ENCODE data around the gene KRT7. TPM values are rescaled to one million over a fixed set of nuclear protein-coding genes. Genes with fewer than 3 reads are reported as not detected.

Gene KRT7
- total RNA-seq, 1 experiment from 2014 or later = 1.7 TPM

DNA sequence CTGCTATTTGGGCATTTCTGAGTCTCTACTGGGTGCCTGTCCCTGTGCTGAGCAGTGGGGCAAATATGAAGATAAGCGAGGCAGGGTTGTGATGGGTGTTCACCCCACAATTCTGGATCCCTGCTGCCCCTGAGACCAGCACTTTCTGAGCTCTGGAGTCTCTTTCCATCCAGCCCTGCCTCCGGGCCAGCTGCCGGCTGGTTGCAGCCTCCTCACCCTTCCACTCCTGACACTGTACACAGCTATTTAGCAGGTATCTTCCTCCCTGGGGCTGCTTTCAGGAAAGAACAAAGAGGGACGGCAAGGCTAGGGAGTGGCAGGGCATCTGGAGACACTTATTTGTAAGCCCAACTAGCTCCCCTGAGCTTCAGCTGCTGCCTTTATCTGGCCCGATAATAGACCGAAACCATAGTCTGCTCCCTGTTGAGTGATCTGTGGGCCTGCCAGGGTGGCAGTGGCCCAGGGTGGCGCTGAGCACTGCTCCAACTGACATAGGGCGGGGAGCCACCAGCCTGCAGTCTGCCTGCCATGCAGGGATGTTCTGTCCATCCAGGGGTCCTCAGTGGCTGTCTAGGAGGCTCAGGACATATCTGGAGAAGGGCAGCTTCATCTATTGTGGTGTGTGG, 33.6 kb upstream of the KRT7 start:
- no peak for DNase-seq (ENCODE audit: low spot score)

DNA sequence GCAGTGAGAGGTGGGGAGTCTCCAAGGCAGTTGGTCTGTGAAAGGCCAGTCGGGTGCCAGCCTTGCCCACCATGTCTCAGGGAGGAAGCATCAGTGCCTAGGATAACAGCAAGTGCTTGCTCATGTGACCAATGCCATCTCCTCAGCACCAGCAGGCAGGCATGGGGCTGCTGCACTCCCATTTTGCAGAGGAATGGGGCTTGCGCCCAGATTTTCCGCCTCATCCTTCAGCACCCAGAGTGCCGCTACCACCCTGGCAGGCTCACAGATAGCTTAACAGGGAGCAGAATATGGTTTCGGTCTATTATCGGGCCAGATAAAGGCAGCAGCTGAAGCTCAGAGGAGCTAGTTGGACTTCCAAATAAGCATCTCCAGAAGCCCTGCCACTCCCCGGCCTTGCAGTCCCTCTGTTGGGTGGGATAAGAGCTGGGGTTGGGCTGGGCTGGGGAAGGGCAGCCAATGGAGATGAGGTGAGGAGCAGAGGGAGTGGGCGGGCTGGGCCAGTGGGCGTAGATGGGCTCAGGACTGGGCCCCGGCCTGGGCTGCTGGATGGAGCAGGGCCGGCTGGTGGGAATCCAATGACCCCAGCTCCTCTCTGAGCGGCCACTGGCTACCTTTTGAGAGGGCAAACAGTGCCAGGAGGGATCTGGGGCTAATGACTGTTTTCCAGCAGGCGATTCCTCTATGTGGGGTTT, 32.8 kb upstream of the KRT7 start:
- DNase-seq (ENCODE audit: low spot score) = no peak

DNA sequence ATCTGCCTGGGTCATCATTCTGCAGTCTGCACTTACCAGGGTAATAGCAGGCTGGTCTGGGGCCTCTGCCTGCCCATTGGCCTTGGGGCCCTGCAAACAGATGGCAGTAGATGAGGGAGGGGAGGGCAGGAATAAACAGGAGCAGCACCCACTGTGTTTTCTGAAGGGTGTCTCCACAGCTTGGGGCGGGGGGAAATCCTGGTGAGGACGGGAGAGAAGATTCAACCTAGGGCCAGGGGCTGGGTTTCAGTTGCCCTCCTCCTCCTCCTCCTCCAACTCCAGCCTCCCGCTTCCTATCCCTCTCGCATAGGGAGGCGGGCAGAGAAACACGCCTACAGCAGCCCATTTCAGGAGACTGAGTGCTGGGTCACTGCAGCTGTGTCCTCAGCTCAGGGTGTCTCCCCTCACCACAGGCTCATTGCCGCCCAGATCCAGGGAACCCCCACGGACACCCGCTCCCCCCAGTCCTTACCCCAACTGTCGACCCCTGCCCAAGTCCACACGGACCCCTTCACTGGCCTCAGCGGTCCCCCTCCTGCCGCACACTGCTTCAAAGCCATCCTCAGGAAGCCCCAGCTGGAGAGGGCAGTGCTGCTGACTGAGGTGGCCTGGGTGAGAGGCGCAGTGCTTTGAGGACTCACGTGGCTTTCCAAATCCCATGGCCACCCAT, 32.1 kb upstream of the KRT7 start:
- DNase-seq (ENCODE audit: low spot score) = no peak

DNA sequence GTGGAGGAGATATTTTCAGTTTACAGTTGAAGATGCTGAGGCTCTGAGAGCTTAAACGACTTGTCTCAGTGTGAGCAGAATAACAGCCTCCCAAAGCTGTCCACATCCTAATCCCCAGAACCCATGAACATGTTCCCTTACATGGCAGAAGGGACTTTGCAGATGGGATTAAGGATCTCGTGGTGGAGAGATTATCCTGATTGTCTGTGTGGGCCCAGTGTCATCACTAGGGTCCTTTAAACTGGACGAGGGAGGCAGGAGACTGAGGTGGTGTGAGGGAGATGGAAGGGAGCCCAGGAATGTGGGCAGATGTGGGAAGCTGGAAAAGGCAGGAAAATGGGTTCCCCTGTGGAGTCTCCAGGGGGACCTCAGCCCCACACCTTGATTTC, 31.6 kb upstream of the KRT7 start:
- no peak for DNase-seq (ENCODE audit: low spot score)

DNA sequence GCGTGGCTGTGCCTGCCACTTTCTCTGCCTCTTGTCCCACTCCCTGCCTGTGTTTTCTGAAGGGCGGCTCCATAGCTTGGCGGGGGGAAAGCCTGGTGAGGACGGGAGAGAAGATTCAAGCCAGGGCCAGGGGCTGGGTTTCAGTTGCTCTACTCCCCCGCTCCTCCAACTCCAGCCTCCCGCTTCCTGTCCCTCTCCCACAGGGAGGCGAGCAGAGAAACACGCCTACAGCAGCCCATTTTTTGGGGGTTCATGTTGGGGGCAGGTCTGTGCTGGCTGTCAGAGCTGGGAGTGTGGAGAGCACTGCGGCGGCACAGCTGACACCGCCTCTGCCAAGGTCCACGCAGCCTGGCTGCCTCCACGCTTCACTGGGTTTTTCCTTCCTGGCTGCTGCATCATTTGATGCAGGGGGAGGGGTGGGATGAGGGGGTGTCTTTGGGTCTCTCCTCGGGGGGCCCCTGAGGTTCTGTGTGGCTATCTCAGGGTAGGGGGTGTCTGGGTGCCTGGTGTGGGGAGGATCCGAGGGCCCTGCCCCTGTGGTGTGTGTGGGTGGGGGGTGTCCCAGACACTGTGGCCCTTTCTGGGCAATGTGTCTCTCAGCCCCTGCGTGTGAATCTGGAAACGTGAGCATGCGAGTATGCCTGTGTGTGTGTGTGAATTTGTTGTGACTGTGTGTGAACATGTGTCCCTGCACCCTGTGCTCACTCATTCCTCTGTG, 30.5 kb upstream of the KRT7 start:
- DNase-seq (ENCODE audit: low spot score) = no peak

DNA sequence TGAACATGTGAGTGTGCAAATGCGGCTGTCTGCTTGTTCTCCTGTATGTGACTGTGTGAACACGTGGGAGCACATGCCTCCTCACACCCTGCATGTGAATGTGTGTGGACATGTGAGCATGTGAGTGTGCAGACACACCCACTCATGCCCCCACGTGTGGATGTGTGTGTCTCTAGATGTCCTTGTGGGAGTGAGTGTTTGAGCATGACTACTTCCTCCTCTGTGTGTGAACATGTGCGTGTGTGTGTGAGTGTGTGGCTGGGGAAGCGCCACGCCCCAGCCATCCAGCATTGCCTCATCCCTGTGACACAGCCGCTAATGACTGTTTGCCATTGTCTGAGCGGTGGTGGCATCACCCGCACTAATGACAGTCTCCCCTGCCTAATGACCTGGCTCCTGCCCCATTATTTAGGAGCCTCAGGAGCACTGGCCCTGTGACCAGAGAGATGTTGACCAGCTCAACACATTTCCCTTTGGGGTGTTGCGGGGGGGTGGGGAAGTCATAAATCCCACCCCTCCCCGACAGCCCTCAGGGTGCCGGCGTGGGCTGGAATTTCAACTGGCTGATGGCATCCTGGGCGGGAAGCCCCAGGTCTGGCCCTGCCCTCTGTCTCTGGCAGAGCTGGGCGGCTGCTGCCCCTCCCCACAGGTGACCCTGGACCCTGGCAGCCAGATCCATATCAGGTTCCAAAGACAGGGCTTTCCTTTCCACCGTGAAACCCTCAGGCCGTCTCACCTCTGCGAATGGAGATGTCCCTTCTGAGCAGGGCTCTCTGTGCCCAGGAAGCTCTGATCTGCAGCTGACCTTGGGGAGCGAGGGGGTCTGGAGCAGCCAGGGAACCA, 29.7 kb upstream of the KRT7 start:
- DNase-seq (ENCODE audit: low spot score) = peak; percentile 90

DNA sequence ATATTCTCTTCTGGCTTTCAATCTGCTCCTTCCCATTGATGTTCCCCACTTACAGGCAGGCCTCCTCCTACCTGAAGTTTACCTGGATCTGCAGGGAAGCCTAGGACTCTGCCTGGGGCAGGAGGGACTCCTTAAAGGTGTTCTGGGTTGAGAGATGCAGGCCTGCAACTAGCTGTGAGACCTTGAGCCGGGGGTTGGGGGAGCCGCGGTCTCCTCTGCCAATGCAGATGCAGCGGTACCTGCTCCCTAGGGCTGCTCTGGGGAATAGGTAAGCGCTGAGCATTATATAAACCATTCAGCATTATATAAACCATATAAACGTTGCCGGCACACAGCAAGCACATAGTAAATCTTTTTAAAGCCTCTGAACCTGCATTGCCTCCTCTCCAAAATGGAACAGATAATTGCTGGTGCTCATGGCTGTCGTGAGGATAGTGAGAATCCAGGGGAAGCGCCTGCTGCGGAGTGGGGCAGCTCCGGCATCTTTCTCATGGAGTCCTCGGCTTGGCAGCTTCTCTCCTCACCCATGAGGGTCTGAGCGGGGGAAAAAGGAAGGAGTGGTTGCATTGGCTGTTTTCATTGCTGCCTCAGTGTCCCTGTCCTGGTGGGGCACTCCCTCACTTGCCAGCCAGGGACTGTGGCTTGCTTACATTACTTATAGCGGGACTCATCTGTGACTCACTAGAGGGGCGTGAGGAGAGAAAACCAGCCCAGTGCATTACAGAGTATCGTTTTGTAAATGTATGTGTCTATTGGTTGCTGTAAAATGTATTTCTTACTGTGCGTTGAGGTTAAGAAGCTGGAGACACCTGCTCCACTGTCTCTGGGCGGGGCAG, 28.7 kb upstream of the KRT7 start:
- no peak for DNase-seq (ENCODE audit: low spot score)

DNA sequence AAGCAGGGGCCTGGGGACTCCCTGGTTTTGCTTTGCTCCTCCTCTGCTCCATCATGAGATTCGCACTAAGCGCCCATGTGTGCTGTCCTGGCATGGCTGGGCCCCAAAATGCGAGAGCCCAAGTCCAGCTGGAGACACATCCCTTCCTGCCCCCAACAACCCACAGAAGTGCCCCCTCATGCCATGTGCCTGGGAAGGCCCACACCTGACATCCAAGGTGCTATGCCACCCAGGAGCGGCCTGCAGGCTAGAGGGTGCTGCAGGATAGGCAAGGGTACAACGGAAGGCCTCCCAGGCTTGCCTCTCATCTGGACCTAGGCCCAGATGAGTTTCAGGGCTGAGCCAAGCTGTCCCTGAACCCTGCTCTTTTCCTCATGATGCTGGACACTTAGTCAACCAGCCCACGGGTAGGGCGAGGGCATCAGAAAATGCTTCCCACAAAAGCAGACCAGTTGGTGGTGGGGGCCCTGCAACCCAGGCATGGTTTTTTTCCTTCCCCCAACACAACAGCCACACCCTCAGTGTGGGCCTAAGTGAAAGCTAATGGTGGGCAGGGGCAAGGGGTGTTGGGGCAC, 28.0 kb upstream of the KRT7 start:
- no peak for DNase-seq (ENCODE audit: low spot score)

DNA sequence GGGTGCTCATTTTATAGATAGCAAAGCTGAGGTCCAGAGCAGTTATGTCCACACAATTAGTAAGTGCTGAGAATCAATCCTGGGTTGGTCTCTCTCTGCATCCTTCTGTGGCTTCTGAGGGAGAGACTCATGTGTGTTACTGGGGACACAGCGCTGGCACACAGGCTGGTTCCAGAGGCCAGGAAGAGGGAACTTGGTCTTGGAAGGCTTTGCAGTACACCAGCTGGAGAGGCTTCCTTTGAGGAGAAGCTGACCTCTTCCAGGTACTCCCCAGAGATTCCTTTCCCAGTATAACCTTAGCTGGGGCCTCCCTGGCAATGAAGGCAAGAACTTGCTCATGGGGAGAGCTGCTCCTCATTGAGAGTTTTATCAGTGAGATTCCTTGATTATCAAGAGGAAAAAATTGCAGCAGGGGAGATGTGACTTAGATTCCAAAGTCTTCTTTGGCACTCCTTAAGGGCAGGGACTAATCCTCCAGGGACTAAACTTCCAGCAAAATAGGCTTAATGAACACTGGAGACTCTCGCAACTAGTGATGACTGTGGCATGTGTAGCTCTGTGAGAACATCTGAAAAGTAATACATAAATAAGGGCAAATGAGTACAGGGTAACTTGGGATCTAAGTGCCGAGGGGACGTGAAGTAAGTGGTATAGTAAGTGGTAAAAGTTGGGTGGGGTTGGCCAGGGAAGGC, 27.3 kb upstream of the KRT7 start:
- no peak for DNase-seq (ENCODE audit: low spot score)

DNA sequence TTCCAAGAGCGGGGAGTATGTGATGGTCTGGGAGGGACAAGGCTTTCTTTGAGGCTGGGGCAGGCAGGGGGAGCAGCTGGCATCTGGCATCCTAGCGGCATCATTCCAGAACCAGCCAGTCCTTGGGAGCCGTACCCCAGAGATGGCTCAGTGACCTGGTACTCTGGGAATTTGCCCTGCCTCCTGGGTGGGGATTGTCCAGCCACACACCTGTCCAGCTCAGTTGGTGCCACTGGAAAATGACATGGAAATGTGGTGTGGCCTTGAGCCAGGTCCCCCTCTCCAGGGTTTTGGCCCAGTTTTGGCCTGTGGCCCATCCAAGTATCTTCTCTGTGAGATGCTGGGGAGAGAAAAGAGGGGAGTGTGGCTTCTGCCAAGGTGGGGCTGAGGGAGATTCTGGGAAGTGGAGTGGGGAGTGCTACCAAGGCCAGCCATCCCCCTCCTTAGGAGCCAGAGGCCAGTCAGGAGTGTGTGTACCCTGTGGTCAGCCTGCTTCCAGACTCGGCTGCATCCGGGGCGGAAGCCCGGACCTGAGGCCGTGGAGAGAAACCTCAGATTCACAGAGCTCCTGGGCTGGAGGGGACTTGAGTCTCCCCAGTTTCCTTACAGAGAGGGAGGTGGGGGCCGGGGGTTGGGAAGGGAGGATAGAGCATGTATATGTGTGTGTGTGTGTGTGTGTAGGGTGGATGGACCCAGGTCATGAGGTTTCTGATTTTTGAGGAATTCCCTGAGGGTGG, 26.6 kb upstream of the KRT7 start:
- no peak for DNase-seq (ENCODE audit: low spot score)

DNA sequence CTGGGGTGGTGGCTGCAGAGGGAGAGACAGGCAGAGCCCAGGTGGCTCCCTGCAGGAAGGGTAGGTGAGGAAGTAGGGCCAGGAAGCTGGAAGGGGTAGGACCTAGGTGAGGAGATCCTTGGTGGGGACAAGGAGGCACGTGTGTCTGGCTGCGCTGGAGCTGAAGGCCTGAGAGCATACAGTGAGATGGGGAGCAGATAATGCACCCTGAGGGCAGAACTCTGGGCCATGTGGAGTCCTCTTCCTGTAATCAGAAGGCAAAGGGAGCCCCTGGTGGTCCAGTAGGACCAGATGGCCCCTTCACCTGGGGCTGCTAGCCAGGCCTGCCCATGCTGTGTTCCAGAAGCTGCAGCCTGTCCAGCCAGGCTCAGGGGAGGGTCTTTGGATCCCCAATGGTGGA, 25.9 kb upstream of the KRT7 start:
- DNase-seq (ENCODE audit: low spot score) = no peak

DNA sequence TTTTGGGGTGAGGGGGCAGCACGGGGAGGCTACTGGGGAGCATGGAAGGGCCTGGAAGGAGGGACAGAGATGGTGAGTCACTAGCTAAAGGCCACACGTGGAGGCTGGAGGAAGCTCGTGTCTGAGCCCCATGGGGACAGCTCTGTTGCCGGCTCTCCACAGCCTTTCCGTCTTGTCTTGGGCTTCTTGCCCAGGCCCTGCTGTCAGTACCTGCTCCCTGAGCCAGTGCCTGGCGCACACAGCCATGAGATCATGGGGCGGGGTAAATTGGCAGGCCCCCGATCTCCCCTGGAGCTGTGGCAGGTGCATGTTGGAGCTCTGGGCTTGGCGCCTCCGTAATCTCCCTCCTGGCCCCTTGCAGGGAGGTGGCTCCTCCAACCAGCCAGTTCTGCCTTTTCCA, 25.1 kb upstream of the KRT7 start:
- peak; percentile 51 for DNase-seq (ENCODE audit: low spot score)

DNA sequence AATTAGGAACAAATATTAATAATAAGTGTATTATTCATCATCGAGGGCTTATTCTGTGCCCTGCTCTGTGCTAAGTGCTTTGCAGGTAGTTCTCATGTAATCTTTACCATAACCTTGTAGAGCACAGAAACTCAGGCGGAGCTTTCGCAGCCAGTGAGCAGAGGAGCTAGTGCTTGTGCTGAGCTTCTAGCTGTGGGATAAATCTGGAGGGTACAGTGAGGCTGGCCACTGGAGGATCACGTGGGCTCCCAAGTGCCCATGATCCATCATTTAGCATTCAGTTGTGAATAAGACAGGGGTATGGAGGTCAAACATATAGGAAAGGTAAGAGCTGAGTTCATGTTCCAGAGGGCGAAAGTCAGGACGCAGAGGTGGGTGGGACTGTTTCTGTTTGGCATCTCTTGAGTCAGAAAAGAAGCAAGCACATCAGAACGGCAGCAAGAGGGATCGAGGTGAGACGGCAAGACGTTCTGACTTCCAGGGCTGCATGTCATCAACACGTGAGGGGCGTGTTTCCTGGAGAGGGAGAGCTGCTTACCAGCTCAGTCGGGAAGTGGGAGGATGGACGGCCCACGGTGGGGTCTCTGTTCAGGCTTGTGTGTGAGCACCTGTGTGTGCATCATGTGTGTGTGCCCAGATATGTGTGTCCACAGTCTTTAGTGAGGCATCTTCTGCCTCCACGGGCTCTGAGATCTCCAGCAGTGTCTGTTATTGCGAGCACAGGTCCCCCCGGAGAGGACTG, 24.4 kb upstream of the KRT7 start:
- DNase-seq (ENCODE audit: low spot score) = no peak

DNA sequence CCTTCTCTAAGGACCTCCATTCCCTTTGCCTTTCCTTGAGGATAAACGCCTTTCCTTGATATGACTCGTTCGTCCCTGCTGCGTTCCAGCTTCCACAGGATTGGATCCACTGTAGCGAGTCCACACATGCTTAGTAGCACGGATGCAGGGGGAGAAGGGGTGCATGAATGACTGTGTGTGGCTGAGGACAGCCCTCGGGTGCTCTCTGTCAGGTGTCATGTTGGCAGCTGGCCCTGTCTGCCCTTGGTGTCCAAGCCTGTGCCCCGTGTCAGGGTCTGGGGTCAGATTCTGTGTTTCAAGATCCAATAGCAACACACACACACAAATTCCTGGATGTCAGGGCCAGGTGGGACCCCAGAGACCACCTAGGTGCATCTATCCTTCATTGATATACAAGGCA, 23.7 kb upstream of the KRT7 start:
- DNase-seq (ENCODE audit: low spot score) = no peak

DNA sequence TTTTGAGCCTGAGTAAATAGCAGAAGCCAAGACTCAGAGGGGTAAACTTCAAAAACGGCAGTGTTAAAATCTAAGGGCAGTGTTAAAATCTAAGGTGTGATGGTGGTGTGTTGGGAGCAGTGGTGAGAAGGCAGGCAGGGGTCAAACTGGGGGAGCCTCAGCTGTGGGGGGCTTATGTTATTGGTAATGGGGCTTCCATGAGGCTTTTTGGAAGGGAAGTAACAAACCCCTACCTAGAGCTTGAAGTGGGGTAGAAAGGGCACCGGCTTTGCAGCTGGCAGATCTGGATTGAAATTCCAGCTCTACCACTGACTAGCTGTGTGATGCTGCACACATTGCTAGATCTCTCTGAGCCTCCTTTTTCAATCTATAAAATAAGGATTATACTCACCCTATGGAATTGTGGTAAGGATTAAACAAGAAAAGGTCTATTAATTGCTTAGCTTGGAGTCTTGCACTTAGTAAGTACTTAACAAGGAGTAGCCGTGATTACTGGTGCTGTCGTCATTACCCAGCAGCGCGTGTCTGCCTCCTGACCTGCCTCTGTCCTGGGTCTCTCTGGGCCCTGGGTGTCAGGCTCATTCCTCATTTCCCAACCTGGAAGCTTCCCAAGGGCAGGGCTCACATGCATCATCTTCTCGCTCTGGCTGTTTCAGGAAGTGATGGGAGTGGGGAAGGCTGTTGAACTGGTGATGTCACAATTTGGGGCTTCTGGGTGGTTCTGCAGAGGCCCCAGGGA, 22.7 kb upstream of the KRT7 start:
- DNase-seq (ENCODE audit: low spot score) = no peak

DNA sequence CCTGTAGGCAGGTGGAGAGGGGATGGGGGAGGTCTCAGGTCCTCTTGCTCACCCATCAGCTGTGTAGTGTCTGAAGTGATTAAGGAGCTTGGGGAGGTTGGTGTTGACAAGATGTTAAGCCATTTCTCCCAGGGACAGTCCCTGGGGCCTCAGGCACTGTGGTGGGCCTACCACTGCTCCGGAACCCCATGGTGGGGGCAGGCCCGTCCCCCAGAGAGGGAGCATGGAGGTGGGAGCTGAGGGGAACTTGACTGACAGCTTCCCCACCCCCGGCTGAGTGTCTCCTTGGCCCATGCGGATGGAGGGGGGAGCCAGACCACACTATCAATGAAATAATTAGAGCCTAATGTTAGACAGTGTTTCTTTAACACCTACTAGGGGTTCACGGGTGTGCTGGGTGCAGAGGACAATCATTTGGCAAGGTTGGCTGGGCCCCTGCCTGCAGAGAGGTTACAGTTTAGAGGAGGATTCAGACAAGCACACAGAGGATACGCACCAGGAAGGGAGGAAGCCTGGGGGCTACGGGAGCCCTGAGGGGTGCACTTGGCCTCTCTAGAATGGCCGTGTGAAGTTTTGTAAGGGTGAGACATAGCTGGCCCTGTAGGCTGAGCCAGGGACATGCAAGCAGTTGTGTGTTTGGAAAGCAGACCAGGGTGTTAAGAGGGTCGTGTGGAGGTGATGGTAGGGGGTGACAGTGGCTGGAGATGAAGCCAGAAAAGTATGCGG, 22.0 kb upstream of the KRT7 start:
- DNase-seq (ENCODE audit: low spot score) = no peak
